Stimulated activated CD4-positive, alpha-beta T cell treated with anti-CD3 and anti-CD28 coated beads, Interleukin-4, amount 100 ng/mL, for 1 hour (primary cell): ENCODE measurements around the gene THSD4.
"Not testable (repeated sequence)": the region's sequence is repeated elsewhere in the genome, so short reads cannot be mapped to it uniquely, and the experiment has no call there.

ENCODE experiments used
- DNase-seq: peaks from one replicate; pipeline ENCODE4 v3.0.0-alpha.2; 2020

THSD4 gene

DNA sequence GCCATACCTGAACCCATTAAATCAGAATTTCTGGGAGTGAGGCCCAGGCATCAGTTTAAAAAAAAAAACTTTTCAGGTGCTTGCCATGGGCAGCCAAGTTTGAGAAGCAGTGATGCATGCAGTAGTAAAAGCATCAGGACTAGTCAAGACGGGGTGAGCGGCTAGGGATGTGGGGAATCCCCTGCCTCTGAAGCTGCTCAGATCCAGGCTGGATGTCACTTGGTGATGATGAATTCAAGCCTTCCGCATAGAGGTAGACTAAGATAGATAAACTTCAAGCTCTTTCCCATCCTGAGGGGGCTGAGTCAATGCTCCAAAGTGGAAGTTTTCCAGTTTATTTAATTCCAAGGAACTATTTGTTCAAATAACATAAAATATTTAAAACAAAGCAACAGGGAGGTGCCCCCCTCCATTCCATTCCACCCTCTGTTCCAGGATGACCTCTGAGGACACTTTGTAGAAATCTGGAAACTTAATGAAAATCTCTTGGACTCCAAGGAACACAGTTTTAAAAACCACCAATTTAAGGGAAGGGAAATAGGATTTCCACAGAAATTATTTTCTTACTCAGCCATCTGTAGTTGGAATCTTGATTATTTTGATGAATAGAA, 594.6 kb downstream of the THSD4 start:
- DNase-seq = no peak

DNA sequence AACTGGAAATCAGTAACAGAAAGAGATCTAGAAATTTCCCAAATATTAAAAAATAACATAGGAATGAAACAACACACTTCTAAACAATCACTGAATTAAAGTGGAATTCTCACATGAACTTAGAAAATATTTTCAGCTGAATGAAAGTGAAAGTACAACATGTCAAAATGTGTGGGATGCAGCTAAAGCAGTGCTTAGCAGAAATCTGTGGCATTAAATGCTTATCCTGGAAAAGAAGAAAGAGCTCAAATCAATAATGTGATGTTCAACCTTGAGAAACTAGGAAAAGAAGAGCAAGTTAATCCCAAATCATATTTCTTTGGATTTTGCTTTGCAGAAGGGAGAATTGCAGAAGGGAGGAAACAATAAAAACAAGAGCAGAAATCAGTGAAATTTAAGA, 596.9 kb downstream of the THSD4 start:
- no peak for DNase-seq

DNA sequence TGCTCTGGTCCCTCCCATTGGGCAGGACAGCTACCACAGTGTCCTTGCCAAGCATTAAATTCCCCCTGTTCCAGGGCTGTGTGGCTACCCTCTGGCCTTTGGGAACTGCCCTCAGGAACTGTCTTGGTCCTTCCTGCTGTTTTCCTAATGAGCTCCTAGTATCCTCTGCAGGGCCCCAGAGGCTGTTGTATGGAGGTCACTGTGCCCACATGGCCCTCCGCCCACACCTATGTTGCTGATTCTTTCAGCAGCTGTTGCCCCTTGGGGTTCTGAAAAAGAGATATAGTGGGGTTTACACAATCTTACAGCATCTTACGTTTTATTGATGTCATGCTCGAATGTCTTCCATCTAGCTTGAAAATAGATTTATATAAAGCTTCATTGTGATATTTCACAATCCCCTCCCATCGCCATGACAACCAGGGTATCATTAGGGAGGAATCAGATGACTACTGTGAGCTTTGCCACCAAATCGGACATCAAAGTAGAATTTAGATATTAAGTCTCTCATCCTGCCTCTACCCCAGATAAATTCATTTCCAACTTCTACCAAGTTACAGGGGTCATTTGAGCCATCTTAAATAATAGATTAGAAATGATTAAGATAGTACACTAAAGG, 598.0 kb downstream of the THSD4 start:
- DNase-seq = no peak

DNA sequence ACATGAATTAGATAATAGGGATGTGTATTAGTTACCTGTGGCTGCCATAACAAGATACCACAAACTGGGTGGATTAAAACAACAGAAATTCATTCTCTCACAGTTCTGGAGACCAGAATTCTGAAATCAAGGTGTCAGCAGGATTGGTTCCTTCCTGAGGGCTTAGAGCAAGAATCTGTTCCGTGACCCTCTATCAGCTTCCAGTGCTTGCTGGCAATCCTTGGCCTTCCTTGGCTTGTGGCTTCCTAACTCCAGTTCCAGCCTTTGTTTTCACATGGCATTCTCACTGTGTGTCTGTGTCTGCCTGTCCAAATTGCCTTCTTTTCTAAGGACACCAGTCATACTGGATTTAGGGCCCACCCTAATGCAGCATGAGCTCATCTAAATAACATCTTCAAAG, 600.6 kb downstream of the THSD4 start:
- DNase-seq = no peak

DNA sequence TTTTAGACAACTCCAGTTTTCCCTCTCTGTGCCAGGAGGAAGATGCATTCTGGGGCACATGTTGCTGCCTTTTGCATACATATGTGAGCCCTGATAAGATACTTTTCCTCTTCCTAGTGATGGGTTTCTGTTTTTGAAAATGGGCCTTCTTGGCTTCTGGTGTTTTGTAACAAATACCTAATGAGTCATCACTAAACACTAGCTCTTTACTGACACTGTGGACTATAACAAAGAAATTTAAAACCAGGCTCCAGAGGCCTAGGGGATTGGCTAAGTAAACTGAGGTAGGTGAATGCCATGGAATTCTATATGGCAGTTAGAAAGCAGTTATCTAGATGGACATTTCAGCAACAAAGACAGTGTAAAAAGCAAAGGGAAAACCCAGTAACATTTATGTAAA, 601.7 kb downstream of the THSD4 start:
- DNase-seq = no peak

DNA sequence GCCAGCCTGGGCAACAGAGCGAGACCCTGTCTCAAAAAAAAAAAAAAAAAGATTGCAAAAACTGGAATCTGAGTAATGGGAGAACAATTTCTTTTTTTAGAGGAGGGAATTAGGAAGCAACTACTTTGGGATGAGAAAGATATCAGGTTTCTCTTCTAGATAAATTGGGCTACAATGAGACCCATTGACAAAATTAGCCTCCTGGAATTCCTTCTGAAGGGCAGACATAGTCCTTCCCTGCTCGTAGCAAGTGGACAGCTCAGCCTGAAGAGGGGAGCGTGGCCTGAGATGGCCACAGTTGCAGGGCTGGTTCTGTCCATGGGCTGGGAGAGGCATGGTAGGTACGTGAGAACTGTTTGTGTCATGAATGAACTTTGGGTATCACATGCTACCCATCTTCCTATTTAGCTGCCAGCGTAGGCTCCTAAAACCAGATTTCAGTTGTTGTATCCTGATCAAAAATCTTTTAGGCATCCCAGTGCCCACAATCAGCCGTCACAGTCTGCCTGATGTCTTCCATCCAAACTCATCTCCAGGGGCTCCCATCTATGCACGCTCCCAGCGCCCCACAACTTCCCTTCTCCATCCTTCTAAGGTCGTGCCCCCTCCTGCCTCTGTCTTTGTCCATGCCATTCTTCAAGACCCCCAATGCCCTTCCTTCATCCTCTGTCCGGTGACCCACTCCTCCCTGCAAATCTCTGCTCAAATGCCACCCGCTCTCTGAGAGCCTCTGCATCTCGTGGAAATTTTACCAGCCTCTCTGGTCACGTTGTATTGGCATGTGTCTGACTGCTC, 603.0 kb downstream of the THSD4 start:
- no peak for DNase-seq

DNA sequence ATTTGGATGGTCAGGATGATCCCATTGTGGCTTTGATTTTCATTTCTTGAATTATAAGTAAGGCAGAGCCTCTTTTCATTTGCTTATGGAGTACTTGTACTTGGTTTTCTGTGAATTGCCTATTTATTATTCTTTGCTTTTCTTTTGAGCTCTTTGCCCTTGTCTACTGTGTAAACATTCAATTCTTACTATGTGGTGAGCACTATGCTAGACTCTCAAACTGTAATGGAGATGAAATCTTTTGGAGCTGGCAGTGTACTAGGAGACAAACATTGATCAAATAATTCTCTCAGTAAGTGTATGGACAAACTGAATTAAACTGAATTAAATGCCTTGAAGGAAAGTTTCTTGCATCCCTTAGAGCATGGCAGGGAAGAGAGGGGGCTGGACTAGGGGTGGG, 608.1 kb downstream of the THSD4 start:
- DNase-seq = no peak

DNA sequence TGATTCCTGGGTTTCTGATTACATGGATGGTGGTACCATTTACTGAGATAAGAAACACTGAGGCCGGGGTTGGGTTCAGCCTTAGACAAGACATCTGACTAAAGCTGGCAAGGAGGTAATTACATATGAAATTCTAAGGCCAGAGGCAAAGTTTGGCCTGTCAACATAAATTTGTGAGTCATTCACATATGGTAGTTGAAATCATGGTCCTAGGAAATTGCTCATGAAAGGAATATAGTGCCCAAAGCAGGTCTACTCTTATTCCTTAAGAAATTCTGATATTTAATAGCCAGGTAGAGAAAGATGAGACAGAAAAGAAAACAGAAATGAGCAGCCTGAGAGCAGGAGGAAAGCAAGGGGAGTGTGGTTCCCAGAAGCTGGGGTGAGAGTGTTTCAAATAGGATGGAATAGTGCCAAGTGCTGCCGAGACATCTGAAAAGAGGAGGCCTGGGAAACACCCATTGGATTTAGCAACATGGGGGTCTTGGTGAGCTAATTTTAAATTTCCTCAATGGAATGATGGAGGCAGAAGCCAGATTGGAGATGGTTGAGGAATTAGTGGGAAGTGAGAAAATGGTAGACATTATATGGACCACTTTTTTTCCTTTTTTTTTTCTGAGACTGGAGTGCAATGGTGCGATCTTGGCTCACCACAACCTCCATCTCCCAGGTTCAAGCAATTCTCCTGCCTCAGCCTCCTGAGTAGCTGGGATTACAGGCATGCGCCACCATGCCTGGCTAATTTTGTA, 610.1 kb downstream of the THSD4 start:
- not testable (repeated sequence) for DNase-seq

DNA sequence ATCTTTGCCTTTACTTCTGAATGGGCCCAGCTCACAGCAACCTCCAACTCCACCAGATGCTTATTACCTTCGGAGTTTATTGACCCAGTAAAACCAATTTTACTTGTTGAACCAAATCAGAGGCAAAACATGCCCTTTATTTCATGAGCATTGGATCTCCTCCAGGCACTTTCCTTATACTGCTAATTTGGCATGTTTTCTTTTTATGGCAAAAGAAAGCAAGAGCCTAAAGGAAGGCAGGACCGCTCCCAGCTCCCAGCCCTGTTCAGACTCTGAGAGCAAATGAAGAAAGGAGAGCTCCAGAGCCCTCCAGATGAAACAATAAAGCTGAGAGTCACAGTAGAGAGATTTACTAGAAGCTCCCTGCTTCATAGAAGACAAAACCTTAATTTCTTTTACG, 613.6 kb downstream of the THSD4 start:
- DNase-seq = no peak

DNA sequence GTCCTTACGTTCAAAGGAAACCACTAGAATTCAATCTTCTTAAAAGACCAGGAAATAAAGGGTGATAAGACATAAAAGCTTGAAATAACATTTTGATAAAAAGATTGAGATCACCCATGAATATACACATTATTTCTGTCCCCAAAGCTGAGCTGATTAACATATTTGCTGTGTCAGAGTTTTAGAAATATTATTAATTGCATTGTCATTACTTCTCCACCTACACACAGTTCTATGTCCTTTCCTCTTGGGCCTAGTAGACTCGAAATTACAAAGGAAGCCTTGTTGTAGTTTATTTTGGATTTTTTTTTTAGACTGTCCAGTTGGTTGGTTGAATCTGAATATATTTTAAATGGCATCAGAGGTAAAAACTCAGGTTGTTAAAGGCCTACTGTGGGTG, 614.0 kb downstream of the THSD4 start:
- no peak for DNase-seq

DNA sequence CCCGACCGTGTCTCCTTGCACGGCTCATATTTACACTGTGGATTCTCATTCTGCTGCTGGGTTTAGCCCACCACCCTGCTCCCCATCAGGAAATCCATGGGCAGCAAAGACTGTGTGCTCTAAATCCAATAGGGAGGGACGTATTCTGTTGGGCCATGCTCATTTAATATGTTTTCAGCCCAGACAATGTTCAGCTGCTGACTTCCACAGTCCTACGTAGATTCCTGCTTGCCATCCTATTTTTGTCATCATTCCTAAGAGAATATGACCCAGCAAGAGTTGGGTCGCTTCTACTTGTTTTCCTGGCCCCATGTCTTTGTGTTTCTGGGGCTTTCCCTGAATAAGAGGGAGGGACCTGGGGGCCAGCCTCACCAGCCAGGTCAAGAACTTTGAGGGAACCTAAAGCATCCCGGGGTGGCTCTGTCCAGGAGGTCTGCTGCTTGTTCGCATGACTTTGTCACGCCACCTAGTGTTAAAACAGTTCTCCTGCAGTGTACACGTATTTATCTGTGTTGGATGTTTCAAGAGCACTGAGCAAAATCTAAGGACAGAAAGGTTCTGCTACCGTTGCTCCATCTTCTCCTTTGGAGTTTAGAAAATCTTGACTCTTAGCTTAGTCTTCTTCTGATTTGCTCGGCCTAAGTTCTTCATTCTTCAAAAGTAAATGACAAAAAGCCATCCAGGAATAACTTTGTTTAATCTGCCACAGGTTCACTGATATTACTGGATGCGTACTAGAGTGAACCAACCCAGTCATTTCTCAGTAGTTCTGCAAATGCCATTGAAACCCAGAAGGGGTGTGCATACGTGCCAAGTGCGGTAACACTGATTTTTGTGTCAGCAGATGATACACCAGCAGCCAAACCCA, 615.2 kb downstream of the THSD4 start:
- DNase-seq = no peak

DNA sequence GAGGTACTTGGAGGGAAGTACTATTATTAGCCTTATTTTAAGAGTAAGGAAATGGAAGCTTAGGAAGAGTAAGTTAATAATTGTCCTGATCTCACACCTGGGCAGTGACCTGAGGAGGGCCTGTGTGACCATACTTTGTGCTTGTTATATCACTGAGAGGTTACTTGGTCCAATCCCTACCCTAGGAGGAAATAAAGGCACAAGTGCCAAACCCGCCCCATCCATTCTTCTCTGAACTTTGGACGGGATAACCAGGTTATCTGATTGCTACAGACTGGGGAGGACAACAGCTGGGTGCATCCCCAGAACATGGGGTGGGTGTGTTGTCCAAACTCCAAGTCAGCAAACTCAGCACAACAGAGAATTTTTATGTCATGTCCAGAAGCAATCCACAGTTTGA, 617.4 kb downstream of the THSD4 start:
- DNase-seq = no peak

DNA sequence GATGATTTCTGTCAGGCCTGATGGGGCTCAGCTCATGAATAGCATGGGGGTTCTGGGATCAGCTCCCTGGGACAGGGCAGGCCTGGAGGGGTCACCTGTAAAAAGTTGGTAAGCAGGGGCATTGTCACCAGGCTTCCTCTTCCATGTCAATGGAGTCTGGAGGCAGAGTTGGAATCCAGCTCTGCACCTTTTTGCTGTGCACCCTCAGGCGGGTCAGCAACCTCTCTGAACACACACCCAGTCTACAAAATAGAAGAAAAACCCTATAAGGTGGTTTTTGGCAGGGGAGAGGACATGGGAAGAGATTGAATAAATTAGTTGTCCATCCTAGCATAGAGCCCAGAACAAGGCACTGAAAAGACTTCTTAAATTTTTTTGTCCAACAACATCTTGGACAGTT, 617.9 kb downstream of the THSD4 start:
- DNase-seq = no peak

DNA sequence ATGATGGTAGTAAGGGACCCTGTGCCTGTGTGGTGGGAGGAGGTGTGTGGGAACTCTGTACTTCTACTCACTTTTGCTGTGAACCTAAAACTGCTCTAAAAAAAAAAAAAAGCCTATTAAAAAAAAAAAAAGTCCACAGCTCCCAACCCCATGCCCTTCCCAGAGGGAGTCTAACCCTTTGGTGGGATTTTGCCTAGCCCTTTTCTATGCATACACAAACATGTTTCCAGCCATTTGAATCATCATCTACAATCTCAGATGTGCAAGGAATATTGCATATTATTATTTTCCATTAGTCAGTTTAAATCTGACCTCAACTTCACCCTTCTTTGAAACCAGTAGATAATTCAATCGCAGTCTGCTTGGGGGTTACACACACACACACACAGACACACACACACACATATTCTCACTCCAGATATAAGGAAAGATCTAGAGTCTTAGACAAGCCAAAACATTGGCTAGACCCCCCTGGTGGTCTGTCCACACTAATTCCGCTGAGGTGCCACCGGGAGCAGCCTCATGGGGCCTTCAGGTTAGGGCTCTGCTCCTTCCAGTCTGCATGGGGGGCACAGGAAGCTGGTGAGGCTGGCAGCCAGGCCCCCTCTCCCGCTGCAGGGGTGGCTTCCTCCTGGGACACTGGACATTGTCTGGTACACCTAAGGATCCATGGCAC, 619.6 kb downstream of the THSD4 start:
- no peak for DNase-seq

DNA sequence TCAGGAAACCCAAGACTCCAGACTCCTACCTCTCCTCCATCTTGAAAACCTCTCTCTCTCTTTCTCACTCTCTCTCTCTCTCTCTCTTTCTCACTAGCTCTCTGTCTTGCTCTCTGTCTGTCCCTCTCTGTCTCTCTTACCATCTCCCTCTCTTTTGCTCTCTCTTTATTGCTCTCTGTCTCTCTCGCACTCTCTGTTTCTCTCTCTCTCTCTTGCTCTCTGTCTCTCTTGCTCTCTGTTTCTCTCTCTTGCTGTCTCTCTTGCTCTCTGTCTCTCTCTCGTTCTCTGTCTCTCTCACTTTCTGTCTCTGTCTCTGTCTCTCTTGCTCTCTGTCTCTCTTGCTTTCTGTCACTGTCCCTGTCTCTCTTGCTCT, 620.1 kb downstream of the THSD4 start:
- no peak for DNase-seq

DNA sequence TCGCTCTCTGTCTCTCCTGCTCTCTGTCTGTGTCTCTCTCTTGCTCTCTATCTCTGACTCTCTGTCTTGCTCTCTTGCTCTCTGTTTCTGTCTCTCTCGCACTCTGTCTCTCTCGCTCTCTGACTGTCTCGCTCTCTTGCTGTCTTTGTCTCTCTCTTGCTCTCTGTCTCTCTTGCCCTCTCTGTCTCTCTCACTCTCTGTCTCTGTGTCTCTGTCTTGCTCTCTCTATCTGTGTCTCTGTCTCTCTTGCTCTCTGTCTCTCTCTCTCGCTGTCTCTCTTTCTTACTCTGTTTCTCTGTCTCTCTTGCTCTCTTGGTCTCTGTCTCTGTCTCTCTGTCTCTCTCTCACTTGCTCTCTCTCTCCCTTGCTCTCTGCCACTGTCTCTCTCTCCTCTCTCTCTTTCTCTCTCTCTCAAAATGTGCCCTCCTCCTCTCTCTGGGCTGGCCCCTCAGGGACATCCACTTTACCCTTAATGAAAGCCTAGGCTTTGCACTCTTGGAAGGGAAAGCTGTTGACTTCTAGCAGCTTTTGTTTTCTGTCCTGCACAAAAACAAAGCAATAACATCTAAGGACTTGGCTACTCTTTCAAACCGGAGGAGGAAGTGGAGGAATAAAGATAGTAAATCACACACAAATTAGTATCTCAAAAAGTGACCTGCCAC, 621.1 kb downstream of the THSD4 start:
- no peak for DNase-seq

DNA sequence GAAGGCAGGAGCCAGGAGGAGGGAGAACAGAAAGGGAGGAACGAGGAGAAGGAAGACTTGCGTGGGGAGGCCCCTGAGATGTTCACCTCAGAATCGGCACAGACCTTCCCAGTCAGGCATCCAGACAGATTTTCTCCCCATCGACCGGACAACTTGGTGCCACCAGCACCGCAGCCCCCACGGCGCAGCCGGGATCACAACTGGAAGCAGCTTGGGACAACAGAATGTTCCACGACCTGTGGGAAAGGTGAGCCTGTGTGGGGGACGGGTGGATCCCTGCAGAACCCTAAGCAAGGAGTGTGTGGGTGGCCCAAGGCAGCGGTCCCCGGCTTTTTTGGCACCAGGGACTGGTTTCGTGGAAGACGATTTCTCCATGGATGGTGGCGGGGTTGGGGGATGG, 622.5 kb downstream of the THSD4 start:
- DNase-seq = no peak

DNA sequence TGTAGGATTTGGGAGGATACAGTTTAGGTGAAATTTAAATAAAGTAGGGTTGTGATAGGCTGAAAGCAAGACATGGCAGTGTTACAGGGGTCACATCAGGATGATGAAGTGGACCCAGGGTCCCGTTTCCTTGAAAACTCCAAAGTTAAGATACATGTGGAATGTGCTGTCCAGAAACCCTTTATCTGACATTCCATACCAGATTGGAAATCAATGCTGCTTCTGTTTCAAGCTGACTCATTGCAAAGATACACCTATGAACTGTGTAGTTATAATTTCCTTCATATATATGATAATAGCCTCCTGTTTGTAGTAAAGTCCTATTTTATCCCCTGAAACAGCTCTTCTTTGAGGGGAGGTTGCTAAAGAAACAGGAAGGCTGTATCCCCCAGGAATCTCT, 624.1 kb downstream of the THSD4 start:
- DNase-seq = no peak

DNA sequence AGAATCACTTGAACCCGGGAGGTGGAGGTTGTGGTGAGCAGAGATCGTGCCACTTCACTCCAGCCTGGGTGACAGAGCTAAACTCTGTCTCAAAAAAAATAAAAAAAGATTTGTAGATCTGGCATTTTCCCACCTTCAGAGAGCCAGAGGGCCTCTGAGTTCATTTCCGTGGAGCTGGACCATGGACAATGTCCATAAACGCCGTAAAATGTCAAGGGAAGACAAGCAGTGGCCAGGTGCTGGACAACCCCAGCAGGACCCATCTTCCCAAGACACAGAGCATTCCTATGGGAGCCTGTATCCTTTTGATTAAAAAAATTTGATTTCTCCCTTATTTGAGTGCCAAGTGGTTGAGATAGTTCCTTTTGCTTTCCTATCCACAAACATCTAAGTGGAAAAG, 627.7 kb downstream of the THSD4 start:
- DNase-seq = no peak

DNA sequence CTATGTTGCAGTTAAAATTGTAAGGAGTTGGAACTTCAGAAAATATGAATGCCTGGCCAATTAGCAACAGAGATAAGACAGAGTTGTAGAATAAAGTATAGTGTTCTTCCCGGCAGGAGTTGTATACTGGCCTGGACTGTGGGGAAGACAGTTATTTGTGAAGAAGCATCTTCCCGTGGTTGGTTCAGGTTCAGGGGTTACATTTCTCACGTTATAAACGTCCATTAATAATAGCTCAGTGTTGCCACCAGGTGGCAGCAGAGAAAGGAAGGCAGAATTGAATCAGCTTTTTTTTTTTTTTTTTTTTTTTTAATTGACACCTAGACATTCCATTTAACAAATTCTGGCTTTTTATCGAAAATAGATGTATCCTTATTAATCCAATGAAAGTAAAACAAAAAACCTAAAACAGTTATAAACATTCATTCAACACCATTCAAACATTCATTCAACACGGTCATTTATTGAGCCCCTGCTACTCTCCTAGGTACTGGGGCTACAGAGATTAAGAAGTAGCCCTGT, 628.7 kb downstream of the THSD4 start:
- peak; percentile 66 for DNase-seq

DNA sequence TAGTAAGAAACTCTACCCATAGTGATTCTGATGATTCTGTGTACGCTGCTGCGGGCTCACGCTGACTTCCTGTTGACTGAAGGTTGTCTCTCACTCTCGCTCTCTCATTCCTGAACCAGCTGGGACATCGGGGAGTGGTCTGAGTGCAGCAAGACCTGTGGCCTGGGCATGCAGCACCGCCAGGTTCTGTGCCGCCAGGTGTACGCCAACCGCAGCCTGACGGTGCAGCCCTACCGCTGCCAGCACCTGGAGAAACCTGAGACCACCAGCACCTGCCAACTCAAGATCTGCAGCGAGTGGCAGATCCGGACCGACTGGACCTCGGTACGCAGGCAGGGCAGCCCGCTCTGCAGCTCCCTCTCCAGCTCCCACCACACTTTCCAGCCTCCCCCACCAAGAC, 631.4 kb downstream of the THSD4 start:
- DNase-seq = no peak
